HepG2 (cell line): ENCODE data around the gene RNF4. TPM values are rescaled to one million over a fixed set of nuclear protein-coding genes. Genes with fewer than 3 reads are reported as not detected.

Experiments used
- SAP130 ChIP-seq: IDR thresholded peaks from 2 replicates; pipeline ENCODE4 v1.6.1; 2016; ENCODE audit warnings: low read depth
- ZNF292 ChIP-seq: sonication (generic); formaldehyde crosslinking; IDR thresholded peaks from 2 replicates; pipeline ENCODE4 v1.8.1; 2022; ENCODE audit warnings: mild to moderate bottlenecking, low read depth, missing genetic modification reagents, borderline replicate concordance
- ZNF709 ChIP-seq: sonication (generic); formaldehyde crosslinking; IDR thresholded peaks from 2 replicates; pipeline ENCODE4 v1.5.0; 2020; ENCODE audit warnings: mild to moderate bottlenecking, missing genetic modification reagents
- ZSCAN20 ChIP-seq: sonication (generic); formaldehyde crosslinking; IDR thresholded peaks from 2 replicates; pipeline ENCODE4 v1.4.0; 2020; ENCODE audit warnings: missing genetic modification reagents, mild to moderate bottlenecking, borderline replicate concordance
- polyA plus RNA-seq, 8 experiments: library from polyadenylated mRNA; depleted of rRNA in 3 of 8; stranded (reverse) in 7 of 8; unstranded in 1 of 8; fragments of >200 nt; fragmentation: Illumina TruSeq in 4 of 8; extraction: Trizol in 4 of 8; gene quantifications; 2 replicates each; pipeline versions ENCODE4 v1.2.1 to v1.2.3, GENCODE V29; 2011 to 2016; ENCODE audit warnings: low read depth in 4 of 8, missing spikeins in 1 of 8, mixed read lengths in 1 of 8; ENCODE audit not compliant: insufficient read depth in 1 of 8
- total RNA-seq, 5 experiments: library from RNA; depleted of rRNA; stranded (reverse); fragments of >200 nt; fragmentation: Illumina TruSeq; extraction: Trizol; gene quantifications; 2 replicates each; pipeline ENCODE4 v1.2.3, GENCODE V29; 2016; ENCODE audit warnings: low read depth in 1 of 5
- TF ChIP-seq, protein P1 (sequence below): sonication (generic); formaldehyde crosslinking; IDR thresholded peaks from 2 replicates; pipeline ENCODE4 v1.4.0; 2020; ENCODE audit warnings: mild to moderate bottlenecking, missing genetic modification reagents
- TF ChIP-seq, protein P2 (sequence below): sonication (generic); formaldehyde crosslinking; IDR thresholded peaks from 2 replicates; pipeline ENCODE4 v1.5.1; 2020; ENCODE audit warnings: missing genetic modification reagents, mild to moderate bottlenecking, borderline replicate concordance

RNF4 gene
- total and polyA plus RNA-seq, 2 of the 13 experiments (the other 11 are each of a cell fraction or from before 2014, with no cell fraction given): 38.1 to 45.1 TPM

DNA sequence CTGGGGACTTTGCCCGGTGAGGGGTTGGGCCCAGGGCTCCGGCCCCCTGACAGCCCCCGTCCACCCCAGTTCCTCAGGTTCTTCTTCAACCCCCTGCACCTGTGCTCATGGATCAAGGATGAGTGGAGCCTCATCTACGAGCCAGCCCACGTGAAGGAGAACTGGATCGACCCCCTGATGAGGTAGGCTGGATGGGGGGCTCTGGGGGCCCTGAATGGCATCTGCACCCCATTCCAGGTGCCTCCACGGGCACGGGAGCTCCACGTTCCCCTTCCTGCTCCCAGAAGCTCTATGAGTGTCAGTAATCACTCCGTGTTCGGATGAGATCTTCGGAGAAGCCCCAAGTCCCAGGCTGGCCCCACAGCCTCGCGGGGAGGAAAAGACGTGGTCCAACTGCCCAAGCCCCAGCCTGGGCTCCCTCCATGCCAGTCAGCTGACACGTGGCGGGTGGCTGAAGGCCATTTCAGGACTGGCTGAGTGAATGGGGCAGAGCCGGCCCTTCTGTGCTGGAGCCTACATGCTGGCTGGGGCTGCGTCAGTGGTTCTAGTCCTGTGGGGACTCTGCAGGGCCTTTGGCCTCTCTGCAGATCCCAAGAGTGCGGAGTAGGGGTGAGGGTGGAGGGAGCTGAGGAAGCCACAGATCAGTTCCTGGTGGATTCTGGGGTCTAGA, 25.7 kb upstream of the RNF4 start (continued):
- TF ChIP-seq, protein P1, sequence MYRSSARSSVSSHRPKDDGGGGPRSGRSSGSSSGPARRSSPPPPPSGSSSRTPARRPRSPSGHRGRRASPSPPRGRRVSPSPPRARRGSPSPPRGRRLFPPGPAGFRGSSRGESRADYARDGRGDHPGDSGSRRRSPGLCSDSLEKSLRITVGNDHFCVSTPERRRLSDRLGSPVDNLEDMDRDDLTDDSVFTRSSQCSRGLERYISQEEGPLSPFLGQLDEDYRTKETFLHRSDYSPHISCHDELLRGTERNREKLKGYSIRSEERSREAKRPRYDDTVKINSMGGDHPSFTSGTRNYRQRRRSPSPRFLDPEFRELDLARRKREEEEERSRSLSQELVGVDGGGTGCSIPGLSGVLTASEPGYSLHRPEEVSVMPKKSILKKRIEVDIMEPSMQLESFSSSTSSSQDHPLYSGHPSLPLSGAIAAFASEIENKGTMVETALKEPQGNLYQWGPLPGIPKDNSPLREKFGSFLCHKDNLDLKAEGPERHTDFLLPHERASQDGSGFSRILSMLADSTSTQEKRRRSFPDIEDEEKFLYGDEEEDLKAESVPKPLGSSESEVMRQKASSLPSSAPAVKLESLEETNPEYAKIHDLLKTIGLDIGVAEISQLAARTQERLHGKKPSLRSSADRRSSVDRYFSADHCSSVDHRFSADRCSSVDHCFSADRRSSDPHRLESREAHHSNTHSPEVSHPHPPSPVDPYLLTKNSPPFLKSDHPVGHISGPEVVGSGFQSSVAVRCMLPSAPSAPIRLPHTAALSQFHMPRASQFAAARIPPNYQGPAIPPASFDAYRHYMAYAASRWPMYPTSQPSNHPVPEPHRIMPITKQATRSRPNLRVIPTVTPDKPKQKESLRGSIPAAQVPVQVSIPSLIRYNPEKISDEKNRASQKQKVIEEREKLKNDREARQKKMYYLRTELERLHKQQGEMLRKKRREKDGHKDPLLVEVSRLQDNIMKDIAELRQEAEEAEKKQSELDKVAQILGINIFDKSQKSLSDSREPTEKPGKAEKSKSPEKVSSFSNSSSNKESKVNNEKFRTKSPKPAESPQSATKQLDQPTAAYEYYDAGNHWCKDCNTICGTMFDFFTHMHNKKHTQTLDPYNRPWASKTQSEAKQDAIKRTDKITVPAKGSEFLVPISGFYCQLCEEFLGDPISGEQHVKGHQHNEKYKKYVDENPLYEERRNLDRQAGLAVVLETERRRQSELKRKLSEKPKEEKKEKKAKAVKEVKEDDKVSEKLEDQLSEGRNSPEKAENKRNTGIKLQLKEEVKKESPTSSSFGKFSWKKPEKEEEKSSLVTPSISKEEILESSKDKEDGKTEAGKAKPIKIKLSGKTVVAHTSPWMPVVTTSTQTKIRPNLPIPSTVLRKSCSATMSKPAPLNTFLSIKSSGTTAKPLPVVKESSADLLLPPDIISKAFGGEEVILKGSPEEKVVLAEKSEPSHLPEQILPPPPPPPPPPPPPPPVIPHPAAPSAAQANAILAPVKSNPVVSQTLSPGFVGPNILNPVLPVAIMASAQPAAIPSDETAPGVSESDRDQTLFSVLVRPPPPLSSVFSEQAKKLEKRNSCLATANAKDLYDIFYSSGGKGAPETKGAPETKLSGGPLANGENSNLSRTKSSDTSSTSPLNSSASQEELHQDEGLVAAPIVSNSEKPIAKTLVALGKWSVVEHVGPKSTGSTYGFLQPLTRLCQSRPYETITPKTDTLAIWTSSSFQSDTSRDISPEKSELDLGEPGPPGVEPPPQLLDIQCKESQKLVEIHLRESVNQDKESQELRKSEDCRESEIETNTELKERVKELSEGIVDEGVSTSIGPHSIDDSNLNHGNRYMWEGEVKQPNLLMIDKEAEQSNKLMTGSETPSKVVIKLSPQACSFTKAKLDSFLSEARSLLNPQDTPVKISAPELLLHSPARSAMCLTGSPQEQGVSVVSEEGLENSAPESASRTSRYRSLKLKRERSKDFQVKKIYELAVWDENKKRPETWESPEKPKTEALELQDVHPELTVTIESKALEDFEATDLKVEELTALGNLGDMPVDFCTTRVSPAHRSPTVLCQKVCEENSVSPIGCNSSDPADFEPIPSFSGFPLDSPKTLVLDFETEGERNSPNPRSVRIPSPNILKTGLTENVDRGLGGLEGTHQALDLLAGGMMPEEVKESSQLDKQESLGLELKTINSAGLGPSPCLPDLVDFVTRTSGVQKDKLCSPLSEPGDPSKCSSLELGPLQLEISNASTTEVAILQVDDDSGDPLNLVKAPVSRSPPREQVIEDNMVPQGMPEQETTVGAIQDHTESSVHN (CRISPR knock-in tag): no peak
- TF ChIP-seq ZSCAN20 (no peak), ZNF292 (no peak), SAP130 (CRISPR knock-in tag) (no peak), ZNF709 (CRISPR knock-in tag) (no peak)
- TF ChIP-seq, protein P2, sequence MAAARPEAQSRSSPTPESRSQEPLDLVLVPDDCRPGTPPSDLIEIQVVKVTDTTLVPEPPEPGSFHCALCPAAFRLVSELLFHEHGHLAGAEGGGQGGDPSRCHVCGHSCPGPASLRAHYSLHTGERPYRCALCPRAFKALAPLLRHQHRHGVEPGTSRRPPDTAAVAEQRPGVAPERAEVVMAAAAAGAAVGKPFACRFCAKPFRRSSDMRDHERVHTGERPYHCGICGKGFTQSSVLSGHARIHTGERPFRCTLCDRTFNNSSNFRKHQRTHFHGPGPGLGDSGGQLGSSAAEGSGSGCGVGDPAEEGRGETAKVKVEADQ (CRISPR knock-in tag): no peak
